ENCODE results near the gene EFNA5.
A peak's percentile ranks its signal among the peaks of the same experiment; 100 is the strongest.

The EFNA5 gene

GRCh38 chr5:107567901-107568671 is 102.7 kb downstream of the EFNA5 start:
- no peak for DNase-seq

- DNase-seq, result no peak
Measured at GRCh38 chr5:107566986-107567385, 103.8 kb downstream of the EFNA5 start.

- no peak for DNase-seq
Measured at GRCh38 chr5:107565791-107566767, 104.7 kb downstream of the EFNA5 start.

GRCh38 chr5:107564931-107565372 is 105.8 kb downstream of the EFNA5 start:
- DNase-seq, result no peak

- no peak for DNase-seq
Measured at GRCh38 chr5:107563959-107564544, 106.7 kb downstream of the EFNA5 start.

- DNase-seq, result no peak
Measured at GRCh38 chr5:107560377-107560776, 110.4 kb downstream of the EFNA5 start.

- DNase-seq, result no peak
Measured at GRCh38 chr5:107558823-107559375, 111.8 kb downstream of the EFNA5 start.

GRCh38 chr5:107557051-107557658 is 113.6 kb downstream of the EFNA5 start:
- DNase-seq, result peak; percentile 73

GRCh38 chr5:107556575-107556974 is 114.2 kb downstream of the EFNA5 start:
- no peak for DNase-seq

GRCh38 chr5:107555425-107556090 is 115.2 kb downstream of the EFNA5 start:
- no peak for DNase-seq

GRCh38 chr5:107554776-107555424 is 115.8 kb downstream of the EFNA5 start:
- DNase-seq, result no peak

GRCh38 chr5:107553117-107553555 is 117.6 kb downstream of the EFNA5 start:
- peak; percentile 82 for DNase-seq

- no peak for DNase-seq
Measured at GRCh38 chr5:107551088-107551487, 119.6 kb downstream of the EFNA5 start.

- no peak for DNase-seq
Measured at GRCh38 chr5:107549567-107549966, 121.2 kb downstream of the EFNA5 start.

- DNase-seq, result no peak
Measured at GRCh38 chr5:107548477-107548876, 122.3 kb downstream of the EFNA5 start.

GRCh38 chr5:107546719-107547118 is 124.0 kb downstream of the EFNA5 start:
- no peak for DNase-seq

- no peak for DNase-seq
Measured at GRCh38 chr5:107545486-107545885, 125.3 kb downstream of the EFNA5 start.

GRCh38 chr5:107544967-107545366 is 125.8 kb downstream of the EFNA5 start:
- no peak for DNase-seq

GRCh38 chr5:107544476-107544875 is 126.3 kb downstream of the EFNA5 start:
- DNase-seq, result no peak

- DNase-seq, result no peak
Measured at GRCh38 chr5:107543868-107544267, 126.9 kb downstream of the EFNA5 start.

- peak; percentile 22 for DNase-seq
Measured at GRCh38 chr5:107542831-107543231, 127.9 kb downstream of the EFNA5 start.

Data from T1000 (cell line).